ENCODE data around the gene DRC7. TPM values are rescaled to one million over a fixed set of nuclear protein-coding genes. Genes with fewer than 3 reads are reported as not detected.

The DRC7 gene
- total RNA-seq, 1 experiment from 2014 or later: not detected

DNA sequence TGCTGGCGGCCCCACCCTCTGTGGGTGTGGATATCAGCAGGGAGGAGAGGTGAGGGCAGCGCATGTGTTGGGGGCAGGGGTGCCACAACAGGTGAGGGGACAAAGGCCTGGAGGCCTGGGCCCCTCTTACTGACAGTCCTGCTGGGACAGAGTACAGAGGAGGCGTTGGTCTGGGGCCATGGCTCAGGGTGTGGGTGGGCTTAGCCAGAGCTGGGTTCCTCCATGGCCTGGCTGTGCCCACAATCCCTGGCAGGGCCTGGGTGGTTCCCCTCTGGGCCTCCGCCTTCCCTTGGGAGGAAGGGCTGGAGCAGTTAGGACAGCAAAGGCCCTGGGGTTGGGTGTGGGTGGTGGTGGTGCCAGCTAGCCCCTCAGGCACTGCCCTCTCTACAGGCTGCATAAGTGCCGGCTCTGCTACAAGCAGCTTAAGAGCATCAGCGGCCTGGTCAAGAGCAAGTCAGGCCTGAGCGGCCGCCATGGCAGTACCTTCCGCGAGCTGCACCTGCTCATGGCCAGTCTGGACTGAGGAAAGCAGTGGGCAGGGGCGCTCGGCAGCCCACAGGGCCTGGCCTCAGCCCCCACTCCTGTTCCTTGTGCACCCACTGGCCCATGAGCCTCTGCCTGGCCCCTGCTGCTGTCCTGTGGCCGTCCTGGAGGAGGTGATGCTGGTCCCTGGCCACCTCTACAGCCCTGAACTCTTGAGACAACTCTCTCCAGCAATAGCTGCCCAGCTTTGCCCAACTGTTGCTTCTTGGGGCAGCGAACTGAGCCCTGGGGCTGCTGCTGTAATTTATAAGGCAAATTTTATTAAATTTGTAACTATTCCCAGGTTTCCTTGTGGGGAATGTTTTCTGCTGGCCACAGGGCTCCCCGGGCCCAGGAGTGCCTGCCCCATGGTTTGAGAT, 62.1 kb downstream of the DRC7 start:
- Histone ChIP-seq H3K4me3 (no peak overlapping the region), H3K27ac (no peak overlapping the region)

DNA sequence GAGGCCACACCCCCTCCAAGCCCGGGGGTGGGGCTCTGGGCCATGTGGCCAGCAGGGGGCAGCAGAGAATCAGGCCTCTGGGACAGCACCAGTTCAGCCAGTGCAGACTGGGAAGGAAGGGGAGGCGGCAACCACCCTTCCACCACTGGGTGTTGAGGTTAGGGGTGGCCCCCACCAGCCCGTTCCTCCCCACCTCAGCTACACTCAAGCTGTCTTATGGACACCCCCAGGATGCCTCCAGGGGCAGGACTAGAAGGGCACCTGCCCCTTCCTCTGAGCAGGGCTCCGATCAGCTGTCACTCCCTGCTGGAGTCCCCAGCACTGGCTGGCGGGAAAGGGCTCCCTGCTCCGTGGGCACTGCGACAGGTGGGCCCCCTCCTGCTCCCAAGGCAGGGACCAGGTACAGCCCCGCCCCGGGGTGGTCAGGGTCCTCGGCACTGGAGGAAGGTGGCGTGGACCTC, 62.8 kb downstream of the DRC7 start:
- Histone ChIP-seq H3K9me3 (replicated peaks) (no peaks in the 10 kb centered on the region), H3K4me1 (replicated peaks) (peaks cover 10% of the 10 kb centered on the region), H3K27ac (no peak overlapping the region), H3K27me3 (replicated peaks) (no peaks in the 10 kb centered on the region), H3K36me3 (peaks cover 81% of the 10 kb centered on the region), H3K4me3 (no peak overlapping the region)
- DNase-seq (ENCODE audit: low read depth in 1 of 2, low spot score in 2 of 2): peak; percentile 84 to 91

More for the DNA sequence above, 62.1 kb downstream of the DRC7 start:
- no peaks in the 10 kb centered on the region for H3K9me3 ChIP-seq (replicated peaks)
- H3K4me1 ChIP-seq (replicated peaks): peaks cover 10% of the 10 kb centered on the region
- peaks cover 74% of the 10 kb centered on the region for H3K36me3 ChIP-seq
- H3K27me3 ChIP-seq (replicated peaks): no peaks in the 10 kb centered on the region
- no peak for DNase-seq (ENCODE audit: low read depth in 1 of 2, low spot score in 2 of 2)

DNA sequence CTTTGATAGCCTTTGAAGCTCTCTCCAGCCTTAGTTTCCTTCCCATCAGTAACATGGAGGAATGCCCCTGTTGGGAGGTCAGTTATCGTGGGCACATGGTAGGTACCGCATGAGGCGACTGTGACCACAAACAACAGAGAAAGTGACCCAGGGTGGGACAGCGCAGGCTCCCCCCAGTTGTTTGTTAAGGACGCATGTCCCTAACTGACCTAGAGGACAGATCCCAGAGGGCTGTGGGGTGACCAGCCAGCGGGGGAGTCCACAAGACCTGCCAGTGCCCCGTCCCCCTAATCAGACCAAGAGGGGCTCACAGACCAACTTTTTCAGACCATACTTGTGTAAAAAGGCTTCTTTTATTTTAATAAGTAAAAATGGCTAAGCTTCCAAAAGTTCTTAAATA, 63.3 kb downstream of the DRC7 start:
- no peaks in the 10 kb centered on the region for H3K9me3 ChIP-seq (replicated peaks)
- H3K27me3 ChIP-seq (replicated peaks): no peaks in the 10 kb centered on the region
- H3K4me1 ChIP-seq (replicated peaks): peaks cover 10% of the 10 kb centered on the region
- H3K36me3 ChIP-seq: peaks cover 86% of the 10 kb centered on the region
- H3K4me3 ChIP-seq: no peak overlapping the region
- H3K27ac ChIP-seq: no peak overlapping the region
- DNase-seq (ENCODE audit: low read depth in 1 of 2, low spot score in 2 of 2): no peak

DNA sequence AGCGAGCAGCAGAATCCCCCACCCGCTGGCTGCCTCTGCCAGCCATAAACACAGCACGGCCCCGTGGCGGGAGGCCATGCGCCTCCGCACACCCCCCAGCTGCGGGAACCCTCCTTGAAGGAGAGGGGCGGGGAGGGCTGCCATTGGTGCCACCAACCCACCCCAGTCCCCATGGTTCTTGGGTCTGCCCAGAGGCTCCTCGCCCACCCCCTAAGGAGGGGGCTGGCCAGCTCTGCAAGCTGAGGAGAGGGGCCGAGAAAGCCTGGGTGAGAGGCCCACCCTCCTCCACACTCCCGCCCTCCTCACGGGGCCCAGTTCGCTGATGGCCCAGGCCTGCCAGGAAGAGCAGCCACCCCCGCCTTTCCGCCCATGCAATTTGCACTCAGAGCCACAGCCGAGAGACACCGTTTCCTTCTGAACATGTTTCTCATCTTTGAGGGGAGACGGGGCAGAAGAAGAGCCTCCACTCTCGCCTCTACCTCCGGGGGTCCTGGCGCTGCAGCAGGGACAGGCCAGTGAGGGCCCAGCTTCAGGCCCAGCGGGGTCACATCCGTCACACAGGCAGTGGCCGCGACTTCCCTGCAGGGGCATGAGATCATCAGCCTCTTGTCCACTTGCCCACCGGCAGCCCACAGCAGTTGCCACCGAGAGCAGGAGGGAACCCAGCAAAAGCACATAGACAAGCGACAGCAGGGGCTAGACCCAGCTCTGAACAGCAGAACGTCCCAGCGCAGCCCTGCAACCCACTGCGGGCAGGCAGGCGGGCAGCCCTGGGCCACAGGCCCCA, 63.9 kb downstream of the DRC7 start:
- Histone ChIP-seq H3K9me3 (replicated peaks) (0 out of 2 replicates have a peak, but pooled peaks cover 1% of the 10 kb centered on the region), H3K4me3 (no peak overlapping the region), H3K27ac (no peak overlapping the region), H3K36me3 (peaks cover 88% of the 10 kb centered on the region), H3K4me1 (replicated peaks) (peaks cover 12% of the 10 kb centered on the region), H3K27me3 (replicated peaks) (no peaks in the 10 kb centered on the region)
- no peak for DNase-seq (ENCODE audit: low read depth in 1 of 2, low spot score in 2 of 2)

DNA sequence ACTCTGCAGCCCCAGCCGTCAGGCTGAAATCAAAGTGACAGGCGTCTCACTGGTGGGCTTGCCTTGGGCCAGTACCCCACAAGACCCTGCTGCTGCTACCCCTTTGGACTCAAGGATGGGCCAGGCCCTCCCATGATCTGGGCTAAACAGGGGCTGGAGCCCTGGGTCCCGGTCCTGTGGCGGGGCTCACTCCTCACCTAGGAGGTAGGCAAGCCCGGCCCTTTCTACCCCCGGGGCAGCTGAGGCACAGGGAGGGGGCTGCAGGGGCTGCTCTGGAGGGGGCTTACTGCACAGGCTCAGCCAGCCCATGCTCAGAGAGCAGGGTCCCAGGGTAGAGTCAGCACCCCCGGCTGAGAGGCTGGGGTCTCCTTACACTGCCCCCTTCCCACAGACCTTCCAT, 64.5 kb downstream of the DRC7 start:
- peaks cover 91% of the 10 kb centered on the region for H3K36me3 ChIP-seq
- 0 out of 2 replicates have a peak, but pooled peaks cover 2% of the 10 kb centered on the region for H3K9me3 ChIP-seq (replicated peaks)
- H3K27me3 ChIP-seq (replicated peaks): no peaks in the 10 kb centered on the region
- H3K4me3 ChIP-seq: no peak overlapping the region
- DNase-seq (ENCODE audit: low read depth in 1 of 2, low spot score in 2 of 2): no peak
- H3K27ac ChIP-seq: no peak overlapping the region
- H3K4me1 ChIP-seq (replicated peaks): peaks cover 19% of the 10 kb centered on the region

DNA sequence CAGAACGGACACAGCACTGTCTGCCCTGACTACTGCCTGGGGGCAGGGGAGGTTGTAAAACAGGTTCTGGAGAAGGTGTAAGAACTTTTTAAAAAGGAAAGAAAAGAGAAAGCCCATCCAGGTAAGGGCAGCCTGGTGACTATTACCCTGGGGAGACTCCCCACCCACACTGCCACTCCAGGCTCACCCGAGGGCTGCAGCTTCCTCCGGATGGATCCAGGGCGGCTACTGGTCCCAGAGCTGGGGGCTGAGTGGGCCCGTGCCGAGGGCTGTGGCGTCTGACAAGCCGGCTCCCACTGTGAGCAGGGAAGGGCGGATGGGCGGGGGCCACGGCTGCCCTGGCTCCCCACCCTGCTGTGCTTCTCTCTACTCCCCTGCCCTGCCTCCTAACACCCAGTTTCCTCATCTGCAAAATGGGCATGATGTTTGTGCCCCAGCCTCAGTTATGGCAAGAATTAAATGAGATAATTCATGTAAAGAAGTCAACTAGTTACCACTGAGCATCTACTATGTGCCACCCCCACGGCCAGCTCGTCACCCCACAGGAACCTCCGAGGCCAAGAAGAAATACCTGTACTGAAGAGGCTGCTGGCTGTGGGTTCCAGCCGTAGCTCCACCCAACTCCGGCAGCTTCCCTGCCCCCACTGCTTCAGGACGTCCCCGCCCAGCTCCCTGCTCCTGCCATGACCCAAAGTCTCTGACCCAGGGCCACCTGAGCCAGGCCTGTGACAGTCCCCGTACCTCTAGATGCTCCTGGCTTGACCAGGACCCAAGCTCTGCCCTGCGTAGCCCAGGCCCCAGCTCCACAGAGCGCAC, 65.1 kb downstream of the DRC7 start:
- no peak overlapping the region for H3K4me3 ChIP-seq
- H3K27ac ChIP-seq: no peak overlapping the region
- 0 out of 2 replicates have a peak, but pooled peaks cover 2% of the 10 kb centered on the region for H3K9me3 ChIP-seq (replicated peaks)
- H3K4me1 ChIP-seq (replicated peaks): peaks cover 25% of the 10 kb centered on the region
- H3K27me3 ChIP-seq (replicated peaks): no peaks in the 10 kb centered on the region
- H3K36me3 ChIP-seq: peaks cover 94% of the 10 kb centered on the region
- no peak for DNase-seq (ENCODE audit: low read depth in 1 of 2, low spot score in 2 of 2)

DNA sequence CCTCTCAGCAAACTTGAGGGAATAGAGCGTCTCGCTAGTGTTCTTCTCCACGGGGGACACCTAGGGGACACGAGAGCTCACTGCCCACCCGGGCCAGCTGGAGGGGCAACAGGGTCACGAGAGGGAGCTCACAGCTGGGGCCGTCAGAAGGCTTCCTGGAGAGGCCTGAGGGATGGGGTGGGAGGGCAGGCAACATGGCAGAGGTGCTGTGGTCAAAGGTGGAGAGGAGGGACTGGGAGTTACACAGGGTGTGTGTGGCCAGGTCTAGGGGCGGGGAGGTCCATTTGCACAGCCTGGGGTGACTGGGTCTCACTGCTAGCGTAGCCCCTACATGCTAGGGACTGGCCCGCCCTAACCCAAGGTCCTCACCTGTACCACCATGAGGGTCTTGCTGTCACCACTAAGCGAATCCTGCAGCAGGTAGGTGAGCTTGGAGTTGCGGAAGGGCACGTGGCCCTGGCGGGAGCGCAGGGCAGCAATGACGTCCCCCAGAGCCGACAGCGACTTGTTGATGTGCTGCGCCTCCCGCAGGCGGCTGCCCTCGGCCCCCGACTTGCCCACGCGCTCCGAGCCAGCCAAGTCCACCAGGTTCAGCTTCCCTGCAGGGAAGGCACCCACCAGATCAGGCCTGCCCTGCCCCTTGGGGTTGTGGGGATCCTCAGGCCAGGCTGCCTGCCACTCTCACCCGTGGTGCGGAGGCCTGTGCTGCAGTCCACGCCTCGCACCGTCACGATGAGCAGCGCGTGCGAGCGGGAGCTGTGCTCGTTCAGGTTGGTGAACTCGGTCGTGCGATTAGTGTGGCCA, 66.0 kb downstream of the DRC7 start:
- Histone ChIP-seq H3K9me3 (replicated peaks) (0 out of 2 replicates have a peak, but pooled peaks cover 2% of the 10 kb centered on the region), H3K27me3 (replicated peaks) (no peaks in the 10 kb centered on the region), H3K36me3 (peaks cover 95% of the 10 kb centered on the region), H3K4me1 (replicated peaks) (peaks cover 32% of the 10 kb centered on the region), H3K27ac (no peak overlapping the region), H3K4me3 (no peak overlapping the region)
- DNase-seq (ENCODE audit: low read depth in 1 of 2, low spot score in 2 of 2): no peak

DNA sequence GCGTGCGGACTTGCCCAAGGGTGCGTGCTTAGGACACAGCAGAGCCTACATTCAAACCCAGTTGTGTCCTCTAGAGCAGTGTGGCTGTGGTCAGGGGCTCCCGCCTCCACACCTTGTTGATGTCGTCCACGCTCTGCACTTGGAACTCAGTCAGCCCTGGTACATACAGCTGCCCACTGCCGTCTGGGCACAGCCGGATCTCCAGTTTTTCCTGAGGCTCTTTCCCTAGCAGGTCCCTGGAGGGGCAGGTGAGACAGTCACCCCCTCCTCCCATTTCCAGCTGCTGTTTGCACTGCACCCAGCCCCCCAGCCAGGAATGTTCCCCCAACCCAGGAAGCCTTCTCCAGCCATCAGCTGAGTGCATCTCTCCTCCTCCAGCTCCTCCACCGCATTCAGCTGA, 66.7 kb downstream of the DRC7 start:
- H3K4me3 ChIP-seq: no peak overlapping the region
- 0 out of 2 replicates have a peak, but pooled peaks cover 2% of the 10 kb centered on the region for H3K9me3 ChIP-seq (replicated peaks)
- DNase-seq (ENCODE audit: low read depth in 1 of 2, low spot score in 2 of 2): no peak
- H3K36me3 ChIP-seq: peaks cover 95% of the 10 kb centered on the region
- peaks cover 32% of the 10 kb centered on the region for H3K4me1 ChIP-seq (replicated peaks)
- H3K27ac ChIP-seq: no peak overlapping the region
- H3K27me3 ChIP-seq (replicated peaks): no peaks in the 10 kb centered on the region

DNA sequence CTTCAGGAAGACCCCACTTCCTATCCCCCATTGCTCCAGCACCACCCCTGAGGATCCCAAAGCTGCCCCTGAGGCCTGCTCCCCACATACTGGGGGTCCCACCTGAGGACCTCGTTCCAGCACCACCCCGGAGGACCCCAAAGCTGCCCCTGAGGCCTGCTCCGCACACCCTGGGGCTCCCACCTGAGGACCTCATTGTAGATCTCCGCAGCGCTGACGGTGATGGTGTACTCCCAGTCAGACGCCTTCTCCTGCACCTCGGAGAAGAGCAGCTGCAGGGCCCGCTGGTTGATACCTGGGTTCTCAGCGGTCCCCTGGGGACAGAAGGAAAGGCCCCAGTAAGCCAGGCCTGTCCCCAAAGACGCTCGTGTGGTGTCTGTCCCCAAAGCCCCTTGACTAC, 67.4 kb downstream of the DRC7 start:
- no peak overlapping the region for H3K4me3 ChIP-seq
- H3K36me3 ChIP-seq: peaks cover 95% of the 10 kb centered on the region
- H3K27ac ChIP-seq: no peak overlapping the region
- H3K27me3 ChIP-seq (replicated peaks): no peaks in the 10 kb centered on the region
- DNase-seq (ENCODE audit: low read depth in 1 of 2, low spot score in 2 of 2): no peak
- H3K9me3 ChIP-seq (replicated peaks): 0 out of 2 replicates have a peak, but pooled peaks cover 2% of the 10 kb centered on the region
- H3K4me1 ChIP-seq (replicated peaks): peaks cover 31% of the 10 kb centered on the region

DNA sequence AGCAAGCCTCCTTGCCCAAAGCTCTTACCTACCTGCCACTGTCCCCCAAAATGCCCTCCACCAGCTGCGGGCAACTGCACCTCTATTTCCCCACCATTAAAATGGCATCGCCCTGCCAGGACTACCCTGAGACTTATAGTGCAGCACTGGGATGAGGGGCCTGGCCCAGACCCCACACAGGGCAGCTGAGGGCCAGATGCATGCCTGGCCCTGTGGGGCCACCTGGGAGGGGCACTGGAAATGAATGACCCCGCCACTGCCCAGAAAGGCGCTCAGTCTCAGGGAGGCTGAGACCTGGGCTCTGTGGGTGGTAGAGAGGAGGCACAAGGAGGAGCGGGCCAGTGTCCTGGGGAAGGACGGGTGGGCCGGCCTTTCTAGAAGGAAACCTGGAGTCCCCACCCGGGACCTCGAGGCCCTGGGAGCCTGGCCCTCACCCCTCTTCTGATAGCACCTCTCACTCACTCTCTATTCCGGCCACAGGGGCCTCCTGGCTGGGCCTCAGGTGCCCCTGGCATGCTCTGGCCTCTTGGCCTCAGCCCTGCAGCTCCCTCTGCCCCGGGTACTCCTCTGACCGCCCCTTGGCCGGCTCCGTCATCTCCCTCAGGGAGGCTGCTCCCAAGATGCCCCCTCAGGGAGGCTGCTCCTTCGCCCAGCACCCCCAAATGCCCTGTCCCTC, 67.9 kb downstream of the DRC7 start:
- H3K36me3 ChIP-seq: peaks cover 95% of the 10 kb centered on the region
- 0 out of 2 replicates have a peak, but pooled peaks cover 2% of the 10 kb centered on the region for H3K9me3 ChIP-seq (replicated peaks)
- H3K27ac ChIP-seq: no peak overlapping the region
- no peak overlapping the region for H3K4me3 ChIP-seq
- peaks cover 25% of the 10 kb centered on the region for H3K4me1 ChIP-seq (replicated peaks)
- no peaks in the 10 kb centered on the region for H3K27me3 ChIP-seq (replicated peaks)
- no peak for DNase-seq (ENCODE audit: low read depth in 1 of 2, low spot score in 2 of 2)

DNA sequence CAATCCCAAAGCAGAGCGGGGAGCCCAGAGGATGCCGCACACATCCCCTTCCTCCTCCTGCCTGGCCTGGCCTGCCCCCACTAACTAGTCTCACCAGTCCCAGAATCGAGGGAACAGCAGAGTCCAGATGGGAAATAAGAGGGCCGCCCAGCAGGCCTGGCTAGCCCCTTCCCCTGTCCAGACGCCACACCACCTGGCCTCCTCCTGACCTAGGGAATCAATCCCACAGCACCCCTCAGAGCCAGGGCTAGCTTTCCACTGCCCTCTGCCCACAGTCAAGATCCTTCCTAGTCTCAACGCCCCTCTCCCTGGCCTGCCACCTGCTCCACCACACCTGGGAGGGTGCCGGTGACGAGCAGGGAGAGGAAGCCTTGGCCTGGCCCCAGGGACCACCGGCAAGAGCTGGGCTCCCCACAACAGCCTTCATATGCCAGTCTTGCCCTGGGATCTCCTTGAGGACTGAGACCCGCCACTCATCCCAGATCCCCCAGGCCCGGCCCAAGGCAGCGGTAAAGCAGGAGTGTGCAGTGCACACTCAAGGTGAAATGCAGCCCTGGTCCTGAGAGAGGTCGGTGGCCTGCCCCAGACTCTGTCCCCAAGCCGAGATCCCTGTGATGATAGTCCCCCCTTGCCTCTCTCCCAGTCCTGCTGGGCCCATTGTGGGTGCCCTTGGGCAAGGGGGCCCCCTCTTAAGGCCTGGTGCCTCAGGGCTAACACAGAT, 68.8 kb downstream of the DRC7 start:
- Histone ChIP-seq H3K27ac (peak overlapping the region; percentile 63), H3K27me3 (replicated peaks) (no peaks in the 10 kb centered on the region), H3K36me3 (peaks cover 93% of the 10 kb centered on the region)

DNA sequence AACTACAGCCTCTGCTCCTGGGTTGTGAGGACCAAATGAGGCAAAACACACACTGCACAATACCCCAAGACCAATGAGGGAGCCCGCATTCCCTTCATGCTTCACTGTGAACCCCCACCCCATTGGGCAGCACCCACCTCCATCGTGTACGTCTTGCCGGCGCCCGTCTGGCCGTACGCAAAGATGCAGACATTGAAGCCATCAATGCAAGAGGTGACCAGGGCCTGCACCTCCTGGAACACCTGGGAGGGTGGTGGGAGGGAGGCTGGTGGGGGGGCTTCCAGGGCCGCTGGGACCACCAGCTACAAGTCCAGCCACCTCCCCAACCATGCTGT, 69.4 kb downstream of the DRC7 start:
- Histone ChIP-seq H3K27ac (peak overlapping the region; percentile 63), H3K9me3 (replicated peaks) (0 out of 2 replicates have a peak, but pooled peaks cover 2% of the 10 kb centered on the region), H3K4me3 (no peak overlapping the region), H3K36me3 (peaks cover 93% of the 10 kb centered on the region), H3K27me3 (replicated peaks) (no peaks in the 10 kb centered on the region), H3K4me1 (replicated peaks) (peaks cover 22% of the 10 kb centered on the region)
- no peak for DNase-seq (ENCODE audit: low read depth in 1 of 2, low spot score in 2 of 2)

More for the DNA sequence above, 68.8 kb downstream of the DRC7 start:
- no peak for DNase-seq (ENCODE audit: low read depth in 1 of 2, low spot score in 2 of 2)
- Histone ChIP-seq H3K4me3 (no peak overlapping the region), H3K4me1 (replicated peaks) (peaks cover 22% of the 10 kb centered on the region), H3K9me3 (replicated peaks) (0 out of 2 replicates have a peak, but pooled peaks cover 2% of the 10 kb centered on the region)

Data from SJSA1 (cell line).